ENCODE results near the gene TRABD2B.

The TRABD2B gene

DNA sequence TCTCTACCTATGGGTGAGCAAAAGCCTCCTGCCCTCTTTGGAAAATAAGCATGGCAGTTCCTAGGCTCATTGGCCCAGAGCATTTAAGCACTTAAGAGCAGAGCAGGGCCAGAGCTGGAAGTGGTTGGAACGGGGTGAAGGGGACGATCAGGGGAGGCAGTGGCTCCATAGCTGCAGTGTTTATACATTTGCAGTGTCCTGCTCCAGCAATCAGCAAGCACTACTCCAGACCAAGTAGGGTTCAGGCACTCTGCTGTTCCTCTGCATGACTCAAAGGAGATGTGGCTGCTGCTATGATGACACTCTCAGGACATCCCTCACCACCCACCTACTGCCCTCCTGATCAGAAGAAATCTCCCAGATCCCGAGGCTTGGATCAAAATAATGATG lies 55.0 kb downstream of the TRABD2B start:
- no peak for TF ChIP-seq EP300 (IDR thresholded peaks at IDR 0.05; ENCODE audit: borderline replicate concordance)
- no peak for TF ChIP-seq TCF12 (IDR thresholded peaks at IDR 0.05; ENCODE audit: low read depth)
- no peak for TF ChIP-seq YY1 (IDR thresholded peaks at IDR 0.05; ENCODE audit: low read depth)
- TF ChIP-seq FOXM1 (IDR thresholded peaks at IDR 0.05; ENCODE audit: borderline replicate concordance, low read depth), result no peak
- no peak for TF ChIP-seq CEBPB (IDR thresholded peaks at IDR 0.05)
- TF ChIP-seq RAD21 (IDR thresholded peaks at IDR 0.05; ENCODE audit: low read depth), result no peak
- TF ChIP-seq, protein P1, sequence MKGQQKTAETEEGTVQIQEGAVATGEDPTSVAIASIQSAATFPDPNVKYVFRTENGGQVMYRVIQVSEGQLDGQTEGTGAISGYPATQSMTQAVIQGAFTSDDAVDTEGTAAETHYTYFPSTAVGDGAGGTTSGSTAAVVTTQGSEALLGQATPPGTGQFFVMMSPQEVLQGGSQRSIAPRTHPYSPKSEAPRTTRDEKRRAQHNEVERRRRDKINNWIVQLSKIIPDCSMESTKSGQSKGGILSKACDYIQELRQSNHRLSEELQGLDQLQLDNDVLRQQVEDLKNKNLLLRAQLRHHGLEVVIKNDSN (IDR thresholded peaks at IDR 0.05), result no peak
- no peak for TF ChIP-seq ZBTB7A (IDR thresholded peaks at IDR 0.05; ENCODE audit: low read depth)
- TF ChIP-seq, protein P2, sequence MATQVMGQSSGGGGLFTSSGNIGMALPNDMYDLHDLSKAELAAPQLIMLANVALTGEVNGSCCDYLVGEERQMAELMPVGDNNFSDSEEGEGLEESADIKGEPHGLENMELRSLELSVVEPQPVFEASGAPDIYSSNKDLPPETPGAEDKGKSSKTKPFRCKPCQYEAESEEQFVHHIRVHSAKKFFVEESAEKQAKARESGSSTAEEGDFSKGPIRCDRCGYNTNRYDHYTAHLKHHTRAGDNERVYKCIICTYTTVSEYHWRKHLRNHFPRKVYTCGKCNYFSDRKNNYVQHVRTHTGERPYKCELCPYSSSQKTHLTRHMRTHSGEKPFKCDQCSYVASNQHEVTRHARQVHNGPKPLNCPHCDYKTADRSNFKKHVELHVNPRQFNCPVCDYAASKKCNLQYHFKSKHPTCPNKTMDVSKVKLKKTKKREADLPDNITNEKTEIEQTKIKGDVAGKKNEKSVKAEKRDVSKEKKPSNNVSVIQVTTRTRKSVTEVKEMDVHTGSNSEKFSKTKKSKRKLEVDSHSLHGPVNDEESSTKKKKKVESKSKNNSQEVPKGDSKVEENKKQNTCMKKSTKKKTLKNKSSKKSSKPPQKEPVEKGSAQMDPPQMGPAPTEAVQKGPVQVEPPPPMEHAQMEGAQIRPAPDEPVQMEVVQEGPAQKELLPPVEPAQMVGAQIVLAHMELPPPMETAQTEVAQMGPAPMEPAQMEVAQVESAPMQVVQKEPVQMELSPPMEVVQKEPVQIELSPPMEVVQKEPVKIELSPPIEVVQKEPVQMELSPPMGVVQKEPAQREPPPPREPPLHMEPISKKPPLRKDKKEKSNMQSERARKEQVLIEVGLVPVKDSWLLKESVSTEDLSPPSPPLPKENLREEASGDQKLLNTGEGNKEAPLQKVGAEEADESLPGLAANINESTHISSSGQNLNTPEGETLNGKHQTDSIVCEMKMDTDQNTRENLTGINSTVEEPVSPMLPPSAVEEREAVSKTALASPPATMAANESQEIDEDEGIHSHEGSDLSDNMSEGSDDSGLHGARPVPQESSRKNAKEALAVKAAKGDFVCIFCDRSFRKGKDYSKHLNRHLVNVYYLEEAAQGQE (IDR thresholded peaks at IDR 0.05; ENCODE audit: low read depth), result no peak
- no peak for TF ChIP-seq TAF1 (IDR thresholded peaks at IDR 0.05; ENCODE audit: low read depth)
- TF ChIP-seq, protein P3, sequence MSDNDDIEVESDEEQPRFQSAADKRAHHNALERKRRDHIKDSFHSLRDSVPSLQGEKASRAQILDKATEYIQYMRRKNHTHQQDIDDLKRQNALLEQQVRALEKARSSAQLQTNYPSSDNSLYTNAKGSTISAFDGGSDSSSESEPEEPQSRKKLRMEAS (IDR thresholded peaks at IDR 0.05), result no peak
- TF ChIP-seq EGR1 (IDR thresholded peaks at IDR 0.05), result no peak
- TF ChIP-seq CREB1 (IDR thresholded peaks at IDR 0.05; ENCODE audit: low read depth), result no peak
- TF ChIP-seq NFIC (IDR thresholded peaks at IDR 0.05), result no peak
- no peak for TF ChIP-seq TEAD4 (IDR thresholded peaks at IDR 0.05)

DNA sequence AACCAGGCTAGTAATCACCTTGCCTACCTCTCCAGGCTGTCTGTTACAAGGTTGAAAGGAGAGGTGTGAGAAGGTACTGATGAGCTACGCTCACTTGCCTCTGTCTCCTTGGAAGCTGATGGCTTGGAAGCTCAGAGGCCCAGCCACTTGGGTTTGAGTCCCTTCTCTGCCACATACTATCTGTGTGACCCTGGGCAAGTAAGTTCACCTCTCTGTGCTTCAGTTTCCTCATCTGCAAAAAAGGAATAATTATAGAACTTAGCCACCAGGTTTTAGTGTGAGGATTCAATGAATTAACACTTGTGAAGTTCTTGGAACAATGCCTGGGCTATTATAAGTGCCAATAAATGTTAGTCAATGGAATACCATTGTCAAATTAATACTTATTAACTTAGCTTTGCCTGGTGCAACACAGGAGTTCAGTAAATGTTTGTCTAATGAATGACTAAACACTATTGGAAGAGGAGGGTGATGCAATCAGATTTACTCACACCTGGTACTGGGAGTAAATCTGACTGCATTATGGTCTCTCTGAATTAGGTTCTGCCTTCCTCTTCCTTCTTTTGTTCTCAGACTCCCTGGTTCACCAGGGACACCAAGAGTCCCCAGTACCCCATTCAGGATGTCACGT lies 55.5 kb downstream of the TRABD2B start:
- TF ChIP-seq, protein P2 (IDR thresholded peaks at IDR 0.05; ENCODE audit: low read depth), result no peak
- no peak for TF ChIP-seq FOXM1 (IDR thresholded peaks at IDR 0.05; ENCODE audit: borderline replicate concordance, low read depth)
- no peak for TF ChIP-seq TEAD4 (IDR thresholded peaks at IDR 0.05)
- TF ChIP-seq ZBTB7A (IDR thresholded peaks at IDR 0.05; ENCODE audit: low read depth), result no peak
- no peak for TF ChIP-seq TAF1 (IDR thresholded peaks at IDR 0.05; ENCODE audit: low read depth)
- TF ChIP-seq RAD21 (IDR thresholded peaks at IDR 0.05; ENCODE audit: low read depth), result no peak
- TF ChIP-seq NFIC (IDR thresholded peaks at IDR 0.05), result no peak
- TF ChIP-seq CREB1 (IDR thresholded peaks at IDR 0.05; ENCODE audit: low read depth), result no peak
- TF ChIP-seq YY1 (IDR thresholded peaks at IDR 0.05; ENCODE audit: low read depth), result no peak
- no peak for TF ChIP-seq TCF12 (IDR thresholded peaks at IDR 0.05; ENCODE audit: low read depth)
- no peak for TF ChIP-seq EP300 (IDR thresholded peaks at IDR 0.05; ENCODE audit: borderline replicate concordance)
- TF ChIP-seq, protein P3 (IDR thresholded peaks at IDR 0.05), result no peak
- TF ChIP-seq EGR1 (IDR thresholded peaks at IDR 0.05), result no peak
- TF ChIP-seq, protein P1 (IDR thresholded peaks at IDR 0.05), result no peak
- no peak for TF ChIP-seq CEBPB (IDR thresholded peaks at IDR 0.05)

DNA sequence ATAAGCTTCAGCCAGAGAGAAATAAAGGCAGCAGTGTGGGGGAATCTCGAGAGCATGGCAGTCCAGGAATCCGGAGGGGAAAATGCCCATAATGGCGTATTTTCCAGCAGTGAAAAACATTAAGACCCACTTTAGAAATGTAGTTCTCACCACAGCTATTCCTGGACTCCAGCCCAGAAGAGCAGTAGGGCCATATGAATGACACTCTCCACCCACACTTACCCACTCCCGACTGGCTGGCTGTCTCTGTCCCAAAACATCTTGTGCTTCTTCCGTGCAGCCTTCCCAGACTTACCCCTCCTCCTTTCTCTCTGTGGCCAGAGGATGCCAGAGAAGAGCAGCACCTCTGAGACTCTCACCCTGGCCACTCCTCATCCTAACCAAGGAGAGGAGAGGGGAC lies 56.4 kb downstream of the TRABD2B start:
- TF ChIP-seq, protein P1 (IDR thresholded peaks at IDR 0.05), result no peak
- TF ChIP-seq CREB1 (IDR thresholded peaks at IDR 0.05; ENCODE audit: low read depth) (no peak), TAF1 (IDR thresholded peaks at IDR 0.05; ENCODE audit: low read depth) (no peak), TEAD4 (IDR thresholded peaks at IDR 0.05) (no peak), NFIC (IDR thresholded peaks at IDR 0.05) (no peak), FOXM1 (IDR thresholded peaks at IDR 0.05; ENCODE audit: borderline replicate concordance, low read depth) (no peak), TCF12 (IDR thresholded peaks at IDR 0.05; ENCODE audit: low read depth) (no peak), YY1 (IDR thresholded peaks at IDR 0.05; ENCODE audit: low read depth) (no peak), ZBTB7A (IDR thresholded peaks at IDR 0.05; ENCODE audit: low read depth) (no peak), EGR1 (IDR thresholded peaks at IDR 0.05) (no peak), CEBPB (IDR thresholded peaks at IDR 0.05) (no peak), EP300 (IDR thresholded peaks at IDR 0.05; ENCODE audit: borderline replicate concordance) (no peak), RAD21 (IDR thresholded peaks at IDR 0.05; ENCODE audit: low read depth) (no peak)
- TF ChIP-seq, protein P2 (IDR thresholded peaks at IDR 0.05; ENCODE audit: low read depth), result no peak
- TF ChIP-seq, protein P3 (IDR thresholded peaks at IDR 0.05), result no peak
